SJCRH30 (cell line): Measurements from ENCODE around the gene NWD2. TPM values are rescaled to one million over a fixed set of nuclear protein-coding genes. Genes with fewer than 3 reads are reported as not detected.
A peak's percentile ranks its signal among the peaks of the same experiment; 100 is the strongest.
"Not testable (repeated sequence)": the region's sequence is repeated elsewhere in the genome, so short reads cannot be mapped to it uniquely, and the experiment has no call there.

Source experiments
- DNase-seq, 2 experiments: peaks; one replicate each; pipeline ENCODE4 v3.0.0-alpha.2; 2015 to 2020
- H3K27ac ChIP-seq: fragments of 250-450 bp; sonication (Bioruptor Pico); 2 replicates; pipeline ENCODE4 v1.5.1; 2020; ENCODE audit warnings: mild to moderate bottlenecking, moderate library complexity
- H3K27me3 ChIP-seq: fragments of 250-450 bp; sonication (Bioruptor Pico); 2 replicates; pipeline ENCODE4 v1.5.1; 2020; ENCODE audit warnings: mild to moderate bottlenecking, moderate library complexity
- H3K36me3 ChIP-seq: fragments of 250-450 bp; sonication (Bioruptor Pico); 2 replicates; pipeline ENCODE4 v1.5.1; 2020; ENCODE audit warnings: mild to moderate bottlenecking, moderate library complexity
- H3K4me1 ChIP-seq: fragments of 250-450 bp; sonication (Bioruptor Pico); 2 replicates; pipeline ENCODE4 v1.5.1; 2020; ENCODE audit warnings: mild to moderate bottlenecking, moderate library complexity
- H3K4me3 ChIP-seq: fragments of 250-450 bp; sonication (Bioruptor Pico); 2 replicates; pipeline ENCODE4 v1.5.1; 2020; ENCODE audit warnings: mild to moderate bottlenecking, moderate library complexity
- H3K9me3 ChIP-seq: fragments of 250-450 bp; sonication (Bioruptor Pico); replicated peaks from 2 replicates; pipeline ENCODE4 v1.5.1; 2020; ENCODE audit warnings: mild to moderate bottlenecking, moderate library complexity
- total RNA-seq: library from RNA; depleted of rRNA; stranded (reverse); fragments of >200 nt; shearing (Covaris generic); gene quantifications from 2 replicates; pipeline ENCODE4 v1.2.3, GENCODE V29; 2014; rRNA removed

The NWD2 gene, protein sequence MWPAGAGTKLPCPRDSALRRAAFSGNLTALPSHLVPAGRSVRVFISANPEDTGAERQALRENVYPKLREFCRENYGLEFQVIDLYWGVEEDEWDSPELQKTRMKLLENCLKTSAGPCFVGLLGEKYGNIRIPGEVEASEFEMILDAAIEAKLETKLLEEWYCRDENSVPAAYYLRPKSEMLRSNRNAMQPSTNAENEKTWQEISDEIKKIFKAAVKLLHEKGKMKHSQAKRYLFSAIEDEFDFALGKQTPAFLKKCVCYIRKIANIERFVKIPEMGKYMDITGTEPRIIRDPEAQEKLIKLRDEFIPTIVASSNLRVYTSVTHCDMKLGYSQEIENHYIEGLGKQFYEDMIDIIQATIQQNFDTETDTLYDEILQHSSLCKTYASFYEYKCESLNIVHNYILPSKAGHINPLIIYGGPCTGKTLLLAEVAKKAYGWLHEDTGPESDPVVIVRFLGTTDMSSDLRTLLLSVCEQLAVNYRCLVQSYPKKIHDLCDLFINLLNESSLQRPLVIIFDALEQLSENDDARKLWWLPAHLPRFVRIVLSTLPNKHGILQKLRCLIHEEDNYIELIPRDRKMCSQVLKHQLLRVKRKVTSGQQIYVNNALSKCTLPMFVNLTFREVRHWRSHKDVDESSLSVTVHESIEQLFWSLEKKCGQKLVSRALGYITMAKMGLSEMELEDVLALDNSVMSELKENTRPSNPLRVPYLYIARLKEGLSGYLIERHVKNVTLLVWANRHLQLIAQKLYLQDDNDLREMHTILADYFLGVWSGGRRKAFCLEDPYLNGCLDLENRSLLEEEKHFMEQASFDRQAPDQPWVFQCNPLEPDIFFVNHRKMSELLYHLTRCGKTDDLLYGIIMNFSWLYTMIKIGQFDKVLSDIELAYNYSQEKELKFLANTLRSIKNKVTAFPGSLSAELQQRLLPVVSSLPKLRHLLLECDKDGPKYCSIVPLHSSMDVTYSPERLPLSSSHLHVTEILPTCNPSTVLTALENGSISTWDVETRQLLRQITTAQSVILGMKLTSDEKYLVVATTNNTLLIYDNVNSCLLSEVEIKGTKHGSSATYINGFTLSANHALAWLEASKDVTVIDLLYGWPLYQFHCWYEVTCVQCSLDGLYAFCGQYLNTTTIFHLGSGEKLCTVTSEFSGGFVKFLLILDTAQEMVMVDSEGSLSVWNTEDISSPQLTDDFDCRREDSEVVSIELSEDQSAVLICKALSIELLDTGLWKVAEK (N-terminal part only)
- total RNA-seq, result 0.02 TPM in 1 of 2 replicates, not detected in the other

GRCh38 chr4:37244583-37245390 is at the start of gene NWD2:
Gene NWD2, plus strand, starts transcription at chr4:37244743. Its CDS starts 325 bp downstream, at chr4:37245068.
- Histone ChIP-seq H3K9me3 (no peaks in the 10 kb centered on the region), H3K4me3 (no peak within 1 kb of the TSS), H3K27ac (no peak within 1 kb of the TSS), H3K36me3 (no peaks in the 10 kb centered on the region), H3K27me3 (no peaks in the 10 kb centered on the region), H3K4me1 (no peaks in the 10 kb centered on the region)
- DNase-seq, result no peak

DNA sequence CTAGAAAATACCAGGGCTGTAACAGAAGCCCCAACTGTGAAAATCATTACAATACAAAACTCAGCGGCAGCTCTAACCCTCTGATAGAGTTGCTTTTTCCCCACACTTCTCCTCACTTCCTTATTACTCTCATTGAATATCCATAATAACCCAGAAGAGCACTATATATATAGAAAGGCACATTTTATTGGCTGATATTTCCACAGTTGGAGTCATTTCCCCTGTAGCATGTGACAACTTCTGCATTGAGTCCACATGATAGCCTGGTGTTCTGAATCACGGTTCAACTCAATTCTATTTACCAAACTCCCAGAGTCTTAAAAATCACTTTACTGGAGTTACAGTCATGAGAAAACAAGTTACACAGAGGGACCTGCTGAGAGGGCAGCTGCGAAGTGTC is 46.6 kb upstream of the NWD2 start:
- no peak overlapping the region for H3K4me3 ChIP-seq
- no peak overlapping the region for H3K27ac ChIP-seq
- no peak for DNase-seq
- no peaks in the 10 kb centered on the region for H3K4me1 ChIP-seq
- H3K9me3 ChIP-seq, result no peaks in the 10 kb centered on the region
- no peaks in the 10 kb centered on the region for H3K36me3 ChIP-seq
- no peaks in the 10 kb centered on the region for H3K27me3 ChIP-seq

DNA sequence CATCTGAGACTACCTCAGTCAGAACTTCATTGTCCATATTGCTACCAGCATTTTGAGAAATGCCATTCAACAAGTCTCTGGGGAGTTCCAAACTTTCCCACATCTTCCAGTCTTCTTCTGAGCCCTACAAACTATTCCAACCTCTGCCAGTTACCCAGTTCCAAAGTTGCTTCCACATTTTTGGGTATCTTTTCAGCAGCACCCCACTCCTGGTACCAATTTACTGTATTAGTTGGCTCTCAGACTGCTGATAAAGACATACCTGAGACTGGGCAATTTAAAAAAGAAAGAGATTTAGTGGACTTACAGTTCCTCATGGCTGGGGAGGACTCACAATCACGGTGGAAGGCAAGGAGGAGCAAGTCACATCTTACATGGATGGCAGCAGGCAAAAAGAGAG is 39.8 kb upstream of the NWD2 start:
- H3K4me1 ChIP-seq, DNase-seq, H3K36me3 ChIP-seq, H3K27me3 ChIP-seq, H3K27ac ChIP-seq, H3K9me3 ChIP-seq, H3K4me3 ChIP-seq: not testable (repeated sequence)

DNA sequence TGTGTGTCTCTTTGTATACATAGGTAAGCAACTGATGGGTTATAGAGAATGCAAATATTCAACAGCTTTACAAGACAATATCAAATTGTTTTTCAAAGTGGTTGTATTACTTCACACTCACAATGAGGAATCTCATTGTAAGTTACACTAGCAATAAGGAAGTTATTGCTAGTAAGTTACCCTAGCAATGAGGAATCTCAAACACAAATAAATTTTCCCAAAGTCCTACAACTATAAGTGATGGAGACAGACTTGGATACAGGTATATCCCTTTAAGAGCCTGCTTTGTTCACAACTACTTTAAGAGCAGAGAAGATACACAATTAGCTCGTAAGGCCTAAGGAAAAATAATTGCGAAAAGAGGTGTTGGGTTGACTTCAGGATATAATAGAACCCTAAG is 28.3 kb upstream of the NWD2 start:
- Histone ChIP-seq H3K4me3 (no peak overlapping the region), H3K27ac (no peak overlapping the region), H3K9me3 (no peaks in the 10 kb centered on the region), H3K36me3 (no peaks in the 10 kb centered on the region; the same call in 1 of the 2 replicates), H3K4me1 (no peaks in the 10 kb centered on the region), H3K27me3 (0 out of 2 replicates have a peak, but pooled peaks cover 4% of the 10 kb centered on the region)
- no peak for DNase-seq

GRCh38 chr4:37219242-37219641 is 25.3 kb upstream of the NWD2 start:
- no peaks in the 10 kb centered on the region for H3K27me3 ChIP-seq
- no peaks in the 10 kb centered on the region for H3K36me3 ChIP-seq
- H3K9me3 ChIP-seq, result no peaks in the 10 kb centered on the region
- no peaks in the 10 kb centered on the region for H3K4me1 ChIP-seq
- H3K4me3 ChIP-seq, result no peak overlapping the region
- no peak overlapping the region for H3K27ac ChIP-seq
- DNase-seq, result peak in 1 of 2 experiments; percentile 25

DNA sequence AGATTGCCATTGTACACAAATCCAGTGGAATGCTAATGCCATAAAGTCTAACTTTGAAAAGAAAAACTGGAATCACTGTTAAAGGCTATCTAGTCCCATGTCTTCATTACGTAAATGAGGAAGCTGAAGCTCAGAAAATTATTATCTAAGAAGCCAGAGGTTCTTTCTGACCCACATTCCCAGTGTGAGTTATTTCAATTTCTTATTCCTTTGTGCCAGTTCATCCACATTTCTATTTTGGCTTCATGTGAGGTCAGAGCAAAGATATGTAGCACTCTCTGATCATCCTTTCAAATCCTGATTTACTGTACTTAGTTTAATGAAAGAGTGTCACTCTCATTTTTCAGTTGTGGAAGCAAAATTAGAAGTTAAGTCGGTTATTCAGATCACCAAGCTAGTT is 24.6 kb upstream of the NWD2 start:
- DNase-seq, result no peak
- H3K27ac ChIP-seq, result no peak overlapping the region
- H3K9me3 ChIP-seq, result no peaks in the 10 kb centered on the region
- H3K27me3 ChIP-seq, result no peaks in the 10 kb centered on the region
- H3K4me1 ChIP-seq, result no peaks in the 10 kb centered on the region
- H3K4me3 ChIP-seq, result no peak overlapping the region
- H3K36me3 ChIP-seq, result no peaks in the 10 kb centered on the region

- no peaks in the 10 kb centered on the region for H3K4me1 ChIP-seq
- no peak for DNase-seq
- H3K27me3 ChIP-seq, result no peaks in the 10 kb centered on the region
- H3K4me3 ChIP-seq, result no peak overlapping the region
- no peak overlapping the region for H3K27ac ChIP-seq
- no peaks in the 10 kb centered on the region for H3K9me3 ChIP-seq
- no peaks in the 10 kb centered on the region for H3K36me3 ChIP-seq
These were observed 23.9 kb upstream of the NWD2 start for GRCh38 chr4:37220685-37221084.

DNA sequence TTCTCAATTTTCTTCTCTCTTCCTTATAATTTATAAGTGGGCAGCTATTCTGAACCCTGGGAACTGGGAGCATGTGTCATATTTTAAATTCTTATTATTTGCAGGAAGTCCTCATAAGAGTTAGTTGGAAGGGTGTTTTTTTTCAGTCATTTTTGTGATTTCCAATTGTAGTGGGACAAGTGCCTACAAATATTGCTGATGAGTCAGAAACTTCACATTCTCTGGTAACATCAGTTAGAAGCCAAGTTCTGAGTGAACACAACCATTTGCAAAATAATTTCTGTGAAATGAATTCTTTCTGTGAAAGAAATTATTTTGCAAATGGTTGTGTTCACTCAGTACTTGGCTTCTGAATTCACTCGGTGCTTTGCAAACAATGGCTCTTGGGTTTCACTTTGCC is 20.8 kb upstream of the NWD2 start:
- Histone ChIP-seq H3K9me3 (no peaks in the 10 kb centered on the region), H3K4me1 (no peaks in the 10 kb centered on the region), H3K27me3 (no peaks in the 10 kb centered on the region), H3K27ac (no peak overlapping the region), H3K4me3 (no peak overlapping the region), H3K36me3 (no peaks in the 10 kb centered on the region)
- DNase-seq, result no peak

DNA sequence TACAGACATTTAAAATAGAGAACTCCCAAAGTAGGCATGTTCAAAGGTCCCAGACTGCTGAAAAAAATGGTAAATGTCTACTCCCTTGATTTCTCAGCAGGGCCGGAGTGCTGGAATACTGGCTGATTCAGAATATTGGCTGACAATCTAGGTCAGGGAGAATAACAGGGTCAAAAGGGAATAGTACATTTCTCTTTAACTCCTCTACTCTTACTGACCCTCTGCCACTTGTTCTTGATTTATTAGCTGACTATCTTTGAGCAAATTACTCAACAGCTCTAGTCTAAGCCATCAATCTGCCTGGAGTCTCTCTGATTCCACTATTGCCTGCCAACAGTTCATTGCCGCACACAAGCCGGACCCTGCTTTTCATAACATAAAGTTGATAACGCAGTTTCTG is 19.7 kb upstream of the NWD2 start:
- Histone ChIP-seq H3K36me3 (no peaks in the 10 kb centered on the region), H3K4me3 (no peak overlapping the region), H3K9me3 (no peaks in the 10 kb centered on the region), H3K4me1 (no peaks in the 10 kb centered on the region), H3K27ac (no peak overlapping the region), H3K27me3 (no peaks in the 10 kb centered on the region)
- no peak for DNase-seq

DNA sequence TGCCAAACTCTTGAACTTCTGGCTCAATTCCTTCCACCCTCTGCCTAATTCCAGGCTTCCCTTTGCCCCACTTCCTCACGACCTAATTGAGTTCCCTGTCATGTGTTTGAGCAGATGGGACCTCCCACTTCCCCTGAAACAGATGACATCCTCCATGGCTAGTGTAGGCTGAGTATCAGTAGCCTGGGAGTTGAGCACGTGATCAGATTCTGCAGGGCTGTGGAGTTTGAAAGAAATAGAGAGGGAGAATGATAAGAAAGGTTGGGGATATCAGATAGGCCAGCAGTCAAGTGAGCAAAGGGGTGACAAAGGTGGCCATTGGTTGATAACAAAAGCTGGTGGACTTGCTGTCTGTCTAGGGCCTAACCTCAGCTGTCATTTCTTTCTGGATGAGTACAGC is 18.8 kb upstream of the NWD2 start:
- DNase-seq, result no peak
- Histone ChIP-seq H3K4me3 (no peak overlapping the region), H3K27ac (no peak overlapping the region), H3K4me1 (no peaks in the 10 kb centered on the region), H3K27me3 (no peaks in the 10 kb centered on the region), H3K9me3 (no peaks in the 10 kb centered on the region), H3K36me3 (no peaks in the 10 kb centered on the region)

GRCh38 chr4:37232315-37232714 is 12.2 kb upstream of the NWD2 start:
- no peak overlapping the region for H3K4me3 ChIP-seq
- no peaks in the 10 kb centered on the region for H3K4me1 ChIP-seq
- no peaks in the 10 kb centered on the region for H3K27me3 ChIP-seq
- no peaks in the 10 kb centered on the region for H3K36me3 ChIP-seq
- H3K27ac ChIP-seq, result no peak overlapping the region
- no peak for DNase-seq
- H3K9me3 ChIP-seq, result no peaks in the 10 kb centered on the region

- Histone ChIP-seq H3K27ac (no peak overlapping the region), H3K9me3 (no peaks in the 10 kb centered on the region)
These were observed 8.4 kb upstream of the NWD2 start for GRCh38 chr4:37236165-37236564.

GRCh38 chr4:37241647-37242046 is 2.9 kb upstream of the NWD2 start:
- no peaks in the 10 kb centered on the region for H3K4me1 ChIP-seq
- H3K27me3 ChIP-seq, result no peaks in the 10 kb centered on the region
- no peaks in the 10 kb centered on the region for H3K9me3 ChIP-seq
- no peak overlapping the region for H3K4me3 ChIP-seq
- no peaks in the 10 kb centered on the region for H3K36me3 ChIP-seq
- no peak for DNase-seq
- H3K27ac ChIP-seq, result no peak overlapping the region

More at GRCh38 chr4:37236165-37236564, 8.4 kb upstream of the NWD2 start:
- no peak overlapping the region for H3K4me3 ChIP-seq
- no peaks in the 10 kb centered on the region for H3K36me3 ChIP-seq
- H3K4me1 ChIP-seq, result no peaks in the 10 kb centered on the region
- H3K27me3 ChIP-seq, result no peaks in the 10 kb centered on the region
- DNase-seq, result no peak

DNA sequence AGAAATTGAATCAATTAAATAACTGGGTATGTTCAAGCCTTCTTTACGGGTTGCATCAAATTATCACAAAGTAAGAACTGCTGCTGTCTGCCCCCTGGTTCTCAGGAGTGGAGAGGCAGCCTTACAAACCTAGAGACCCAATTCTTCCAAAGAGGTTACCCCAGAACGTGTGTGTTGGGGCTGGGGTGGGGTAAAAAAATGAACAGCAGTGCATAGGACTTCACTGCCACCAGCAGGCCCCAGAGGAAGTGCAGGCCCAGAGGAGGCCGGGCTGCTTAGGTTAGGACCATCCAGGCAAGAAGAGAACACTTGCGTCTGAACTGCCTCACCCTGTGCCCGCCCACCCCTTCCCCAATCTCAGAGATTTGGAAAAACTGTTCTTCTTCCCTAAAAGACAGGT is 1.5 kb upstream of the NWD2 start:
- no peaks in the 10 kb centered on the region for H3K27me3 ChIP-seq
- no peak overlapping the region for H3K4me3 ChIP-seq
- no peak overlapping the region for H3K27ac ChIP-seq

More for the DNA sequence above, 1.5 kb upstream of the NWD2 start:
- Histone ChIP-seq H3K36me3 (no peaks in the 10 kb centered on the region), H3K4me1 (no peaks in the 10 kb centered on the region), H3K9me3 (no peaks in the 10 kb centered on the region)
- DNase-seq, result no peak
